Spleen (tissue), 7 donors: ENCODE data around the gene NUP107.

Source experiments
- POLR2A ChIP-seq, 3 donors: fragments of 450-650 bp; IDR thresholded peaks; one replicate each; pipeline ENCODE4 v1.5.1; 2017; ENCODE audit warnings: antibody characterized with exemption in 3 of 3, mild to moderate bottlenecking in 1 of 3
- POLR2AphosphoS5 ChIP-seq, 3 donors: sonication (generic); formaldehyde crosslinking; IDR thresholded peaks; one replicate each; pipeline ENCODE4 v1.5.1; 2017; ENCODE audit warnings: antibody characterized with exemption in 3 of 3
- TF ChIP-seq, protein P1 (sequence below), 11 experiments: fragments of 200-600 bp in 7 of 11; fragments of 450-650 bp in 4 of 11; sonication (generic) in 4 of 11; IDR thresholded peaks in 8 of 11; conservative IDR thresholded peaks in 3 of 11; 1 replicate in 7 of 11; 2 replicates in 4 of 11; pipeline versions ENCODE4 v1.4.0 to v1.8.0; 2016 to 2021; ENCODE audit warnings: antibody characterized with exemption in 11 of 11, inconsistent platforms in 4 of 11, mild to moderate bottlenecking in 1 of 11
- donor health status: DM: no; HTN: no; CAD: no; lungs with moderate emphysema.
- donor health status: DM: no; HTN: no; CAD: no.
- donor health status: DM: no; HTN: no; CAD: no.

DNA sequence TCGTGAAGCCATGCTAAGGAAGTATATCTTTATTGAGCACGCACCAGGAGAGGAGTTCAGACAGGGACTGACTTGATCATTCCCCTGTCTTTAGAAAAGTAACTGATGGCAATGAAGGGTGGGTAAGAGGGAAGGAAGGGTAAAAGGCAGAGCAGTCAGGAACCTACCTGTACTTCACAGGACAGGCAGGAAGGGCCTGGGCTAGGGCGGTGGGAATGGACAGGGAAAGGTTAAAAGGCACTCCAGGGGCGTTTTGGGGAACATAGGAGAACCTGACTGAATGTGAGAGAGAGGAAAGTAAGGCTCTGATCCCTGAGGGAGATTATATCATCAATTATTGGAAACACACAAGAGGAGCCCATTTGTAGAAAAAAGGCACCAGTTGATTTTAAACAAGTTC lies 63.1 kb downstream of the NUP107 start:
- TF ChIP-seq, protein P1, sequence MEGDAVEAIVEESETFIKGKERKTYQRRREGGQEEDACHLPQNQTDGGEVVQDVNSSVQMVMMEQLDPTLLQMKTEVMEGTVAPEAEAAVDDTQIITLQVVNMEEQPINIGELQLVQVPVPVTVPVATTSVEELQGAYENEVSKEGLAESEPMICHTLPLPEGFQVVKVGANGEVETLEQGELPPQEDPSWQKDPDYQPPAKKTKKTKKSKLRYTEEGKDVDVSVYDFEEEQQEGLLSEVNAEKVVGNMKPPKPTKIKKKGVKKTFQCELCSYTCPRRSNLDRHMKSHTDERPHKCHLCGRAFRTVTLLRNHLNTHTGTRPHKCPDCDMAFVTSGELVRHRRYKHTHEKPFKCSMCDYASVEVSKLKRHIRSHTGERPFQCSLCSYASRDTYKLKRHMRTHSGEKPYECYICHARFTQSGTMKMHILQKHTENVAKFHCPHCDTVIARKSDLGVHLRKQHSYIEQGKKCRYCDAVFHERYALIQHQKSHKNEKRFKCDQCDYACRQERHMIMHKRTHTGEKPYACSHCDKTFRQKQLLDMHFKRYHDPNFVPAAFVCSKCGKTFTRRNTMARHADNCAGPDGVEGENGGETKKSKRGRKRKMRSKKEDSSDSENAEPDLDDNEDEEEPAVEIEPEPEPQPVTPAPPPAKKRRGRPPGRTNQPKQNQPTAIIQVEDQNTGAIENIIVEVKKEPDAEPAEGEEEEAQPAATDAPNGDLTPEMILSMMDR (IDR thresholded peaks at IDR 0.05 in 8 of 11, conservative IDR thresholded peaks at IDR 0.05 in 3 of 11): no peak
- TF ChIP-seq POLR2AphosphoS5 (IDR thresholded peaks at IDR 0.05) (no peak), POLR2A (IDR thresholded peaks at IDR 0.05) (no peak)
